Measurements from ENCODE around the gene CAPZA2. TPM values are rescaled to one million over a fixed set of nuclear protein-coding genes. Genes with fewer than 3 reads are reported as not detected.

The CAPZA2 gene
- total and polyA plus RNA-seq, 9 of the 15 experiments (the other 6 are each of a cell fraction or from before 2014, with no cell fraction given) = 67.0 to 524 (median 176) TPM

- TF ChIP-seq, protein P1, sequence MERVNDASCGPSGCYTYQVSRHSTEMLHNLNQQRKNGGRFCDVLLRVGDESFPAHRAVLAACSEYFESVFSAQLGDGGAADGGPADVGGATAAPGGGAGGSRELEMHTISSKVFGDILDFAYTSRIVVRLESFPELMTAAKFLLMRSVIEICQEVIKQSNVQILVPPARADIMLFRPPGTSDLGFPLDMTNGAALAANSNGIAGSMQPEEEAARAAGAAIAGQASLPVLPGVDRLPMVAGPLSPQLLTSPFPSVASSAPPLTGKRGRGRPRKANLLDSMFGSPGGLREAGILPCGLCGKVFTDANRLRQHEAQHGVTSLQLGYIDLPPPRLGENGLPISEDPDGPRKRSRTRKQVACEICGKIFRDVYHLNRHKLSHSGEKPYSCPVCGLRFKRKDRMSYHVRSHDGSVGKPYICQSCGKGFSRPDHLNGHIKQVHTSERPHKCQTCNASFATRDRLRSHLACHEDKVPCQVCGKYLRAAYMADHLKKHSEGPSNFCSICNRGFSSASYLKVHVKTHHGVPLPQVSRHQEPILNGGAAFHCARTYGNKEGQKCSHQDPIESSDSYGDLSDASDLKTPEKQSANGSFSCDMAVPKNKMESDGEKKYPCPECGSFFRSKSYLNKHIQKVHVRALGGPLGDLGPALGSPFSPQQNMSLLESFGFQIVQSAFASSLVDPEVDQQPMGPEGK (CRISPR knock-in tag; IDR thresholded peaks at IDR 0.05; ENCODE audit: borderline replicate concordance) = no peak
- TF ChIP-seq ZNF184 (CRISPR knock-in tag; IDR thresholded peaks at IDR 0.05) (no peak), ETS2 (tag; IDR thresholded peaks at IDR 0.05; ENCODE audit: borderline replicate concordance, poor library complexity, severe bottlenecking) (no peak), ARID3B (CRISPR knock-in tag; IDR thresholded peaks at IDR 0.05; ENCODE audit: borderline replicate concordance) (no peak), ZNF253 (CRISPR knock-in tag; conservative IDR thresholded peaks at IDR 0.05) (no peak), ZNF584 (CRISPR knock-in tag; IDR thresholded peaks at IDR 0.05; ENCODE audit: low read depth) (no peak; the same call in 1 of the 2 replicates), ZNF830 (CRISPR knock-in tag; IDR thresholded peaks at IDR 0.05) (0 out of 2 replicates have a peak, but pooled peaks have one; percentile 31), EP400 (IDR thresholded peaks at IDR 0.05) (peak; percentile 87), MCM2 (IDR thresholded peaks at IDR 0.05; ENCODE audit: low read depth) (no peak; the same call in 1 of the 2 replicates), ZFP30 (CRISPR knock-in tag; IDR thresholded peaks at IDR 0.05; ENCODE audit: borderline replicate concordance) (no peak), DIDO1 (tag; IDR thresholded peaks at IDR 0.05; ENCODE audit: low read depth) (peak; percentile 61; the same call in 1 of the 2 replicates), HES1 (IDR thresholded peaks at IDR 0.05; ENCODE audit: low read depth) (peak; percentile 75), TAF7 (tag; IDR thresholded peaks at IDR 0.05) (no peak; the same call in 1 of the 2 replicates), ZFPM2 (CRISPR knock-in tag; IDR thresholded peaks at IDR 0.05) (0 out of 2 replicates have a peak, but pooled peaks have one; percentile 69), LARP7 (IDR thresholded peaks at IDR 0.05) (peak; percentile 100), ERF (CRISPR knock-in tag; IDR thresholded peaks at IDR 0.05) (0 out of 2 replicates have a peak, but pooled peaks have one; percentile 43), CC2D1A (IDR thresholded peaks at IDR 0.05) (peak; percentile 98)
- TF ChIP-seq, protein P2, sequence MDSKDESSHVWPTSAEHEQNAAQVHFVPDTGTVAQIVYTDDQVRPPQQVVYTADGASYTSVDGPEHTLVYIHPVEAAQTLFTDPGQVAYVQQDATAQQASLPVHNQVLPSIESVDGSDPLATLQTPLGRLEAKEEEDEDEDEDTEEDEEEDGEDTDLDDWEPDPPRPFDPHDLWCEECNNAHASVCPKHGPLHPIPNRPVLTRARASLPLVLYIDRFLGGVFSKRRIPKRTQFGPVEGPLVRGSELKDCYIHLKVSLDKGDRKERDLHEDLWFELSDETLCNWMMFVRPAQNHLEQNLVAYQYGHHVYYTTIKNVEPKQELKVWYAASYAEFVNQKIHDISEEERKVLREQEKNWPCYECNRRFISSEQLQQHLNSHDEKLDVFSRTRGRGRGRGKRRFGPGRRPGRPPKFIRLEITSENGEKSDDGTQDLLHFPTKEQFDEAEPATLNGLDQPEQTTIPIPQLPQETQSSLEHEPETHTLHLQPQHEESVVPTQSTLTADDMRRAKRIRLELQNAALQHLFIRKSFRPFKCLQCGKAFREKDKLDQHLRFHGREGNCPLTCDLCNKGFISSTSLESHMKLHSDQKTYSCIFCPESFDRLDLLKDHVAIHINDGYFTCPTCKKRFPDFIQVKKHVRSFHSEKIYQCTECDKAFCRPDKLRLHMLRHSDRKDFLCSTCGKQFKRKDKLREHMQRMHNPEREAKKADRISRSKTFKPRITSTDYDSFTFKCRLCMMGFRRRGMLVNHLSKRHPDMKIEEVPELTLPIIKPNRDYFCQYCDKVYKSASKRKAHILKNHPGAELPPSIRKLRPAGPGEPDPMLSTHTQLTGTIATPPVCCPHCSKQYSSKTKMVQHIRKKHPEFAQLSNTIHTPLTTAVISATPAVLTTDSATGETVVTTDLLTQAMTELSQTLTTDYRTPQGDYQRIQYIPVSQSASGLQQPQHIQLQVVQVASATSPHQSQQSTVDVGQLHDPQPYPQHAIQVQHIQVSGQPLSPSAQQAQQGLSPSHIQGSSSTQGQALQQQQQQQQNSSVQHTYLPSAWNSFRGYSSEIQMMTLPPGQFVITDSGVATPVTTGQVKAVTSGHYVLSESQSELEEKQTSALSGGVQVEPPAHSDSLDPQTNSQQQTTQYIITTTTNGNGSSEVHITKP (IDR thresholded peaks at IDR 0.05; ENCODE audit: partially characterized antibody) = peak; percentile 69
- TF ChIP-seq, protein P3, sequence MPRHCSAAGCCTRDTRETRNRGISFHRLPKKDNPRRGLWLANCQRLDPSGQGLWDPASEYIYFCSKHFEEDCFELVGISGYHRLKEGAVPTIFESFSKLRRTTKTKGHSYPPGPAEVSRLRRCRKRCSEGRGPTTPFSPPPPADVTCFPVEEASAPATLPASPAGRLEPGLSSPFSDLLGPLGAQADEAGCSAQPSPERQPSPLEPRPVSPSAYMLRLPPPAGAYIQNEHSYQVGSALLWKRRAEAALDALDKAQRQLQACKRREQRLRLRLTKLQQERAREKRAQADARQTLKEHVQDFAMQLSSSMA (CRISPR knock-in tag; IDR thresholded peaks at IDR 0.05) = no peak
These were observed 87.8 kb downstream of the CAPZA2 start (continued) for GRCh38 chr7:116949941-116950801.

Data from K562 (cell line).